Testis (tissue), 2 donors: Measurements from ENCODE around the gene PTPRN2.

Experiments
- CTCF ChIP-seq, 3 experiments: fragments of 450-650 bp in 2 of 3; fragments of 200-600 bp in 1 of 3; sonication (generic) in 1 of 3; IDR thresholded peaks; one replicate each; pipeline ENCODE4 v1.5.1; 2016 to 2019; ENCODE audit warnings: antibody characterized with exemption in 3 of 3, mild to moderate bottlenecking in 2 of 3, moderate library complexity in 1 of 3
- POLR2A ChIP-seq: fragments of 450-650 bp; IDR thresholded peaks from one replicate; pipeline ENCODE4 v1.6.1; 2017; ENCODE audit warnings: antibody characterized with exemption, mild to moderate bottlenecking, moderate library complexity

GRCh38 chr7:157558516-157558874 lies 1029.1 kb downstream of the PTPRN2 start:
- TF ChIP-seq CTCF (IDR thresholded peaks at IDR 0.05) (no peak), POLR2A (no peak)
